ENCODE measurements around the gene NSFL1C. TPM values are rescaled to one million over a fixed set of nuclear protein-coding genes. Genes with fewer than 3 reads are reported as not detected.

The NSFL1C gene
- polyA plus RNA-seq, 1 of the 3 experiments (the other 2 are of a cell fraction): 45.9 TPM

DNA sequence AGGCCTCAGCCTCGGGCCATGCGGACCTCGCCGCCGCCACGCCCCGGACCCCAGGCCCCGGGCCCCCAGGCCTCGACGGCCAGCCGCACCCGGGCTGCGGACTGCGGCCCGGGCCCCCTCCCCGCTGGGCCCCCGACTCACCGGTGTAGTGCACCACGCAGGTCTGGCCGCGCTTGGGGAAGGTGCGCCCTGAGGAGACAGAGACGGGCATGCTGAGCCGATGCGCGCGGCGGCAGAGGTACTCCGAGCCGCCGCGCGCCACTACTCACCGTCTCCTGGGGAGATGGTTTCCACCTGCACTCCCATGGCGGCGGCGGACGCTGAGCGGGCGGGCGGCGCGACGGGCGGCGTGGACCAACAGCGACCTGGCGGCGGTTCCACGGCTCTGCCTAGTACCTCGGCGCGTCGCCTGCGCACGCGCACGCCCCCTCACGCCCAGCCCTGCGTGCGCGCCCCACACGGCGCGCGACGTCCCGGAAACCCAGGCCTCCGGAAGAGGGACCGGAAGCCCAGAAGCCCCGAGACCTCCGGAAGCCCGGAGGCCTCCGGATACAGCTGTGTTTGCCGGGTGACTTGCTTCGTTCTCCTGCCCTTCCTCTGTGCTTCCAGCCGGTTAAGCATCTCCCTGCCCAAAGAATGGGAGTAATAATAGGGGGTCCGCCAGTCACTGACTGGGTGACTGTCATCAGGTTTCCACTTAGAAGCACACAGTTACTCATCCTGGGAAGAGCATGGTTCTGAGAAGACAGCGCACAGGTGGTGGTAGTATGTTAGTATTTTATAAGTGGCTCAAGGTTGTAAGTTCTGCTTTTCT is 73.7 kb downstream of the NSFL1C start, which contains the start of gene FKBP1A (continued):
- TF ChIP-seq, protein P1, sequence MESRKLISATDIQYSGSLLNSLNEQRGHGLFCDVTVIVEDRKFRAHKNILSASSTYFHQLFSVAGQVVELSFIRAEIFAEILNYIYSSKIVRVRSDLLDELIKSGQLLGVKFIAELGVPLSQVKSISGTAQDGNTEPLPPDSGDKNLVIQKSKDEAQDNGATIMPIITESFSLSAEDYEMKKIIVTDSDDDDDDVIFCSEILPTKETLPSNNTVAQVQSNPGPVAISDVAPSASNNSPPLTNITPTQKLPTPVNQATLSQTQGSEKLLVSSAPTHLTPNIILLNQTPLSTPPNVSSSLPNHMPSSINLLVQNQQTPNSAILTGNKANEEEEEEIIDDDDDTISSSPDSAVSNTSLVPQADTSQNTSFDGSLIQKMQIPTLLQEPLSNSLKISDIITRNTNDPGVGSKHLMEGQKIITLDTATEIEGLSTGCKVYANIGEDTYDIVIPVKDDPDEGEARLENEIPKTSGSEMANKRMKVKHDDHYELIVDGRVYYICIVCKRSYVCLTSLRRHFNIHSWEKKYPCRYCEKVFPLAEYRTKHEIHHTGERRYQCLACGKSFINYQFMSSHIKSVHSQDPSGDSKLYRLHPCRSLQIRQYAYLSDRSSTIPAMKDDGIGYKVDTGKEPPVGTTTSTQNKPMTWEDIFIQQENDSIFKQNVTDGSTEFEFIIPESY (IDR thresholded peaks at IDR 0.05; ENCODE audit: borderline replicate concordance, low read depth): no peak
- TF ChIP-seq CHD2 (IDR thresholded peaks at IDR 0.05; ENCODE audit: low read length, partially characterized antibody): peak; percentile 71
- peak; percentile 95 for TF ChIP-seq GABPA (IDR thresholded peaks at IDR 0.05; ENCODE audit: low read depth)
- peak; percentile 98 for TF ChIP-seq ELF1 (IDR thresholded peaks at IDR 0.05)
- peak; percentile 86; the same call in 1 of the 2 replicates for TF ChIP-seq SIN3A (IDR thresholded peaks at IDR 0.05; ENCODE audit: borderline replicate concordance, low read depth, low read length)
- TF ChIP-seq RAD21 (IDR thresholded peaks at IDR 0.05; ENCODE audit: low read length): peak; percentile 5; the same call in 1 of the 2 replicates
- peak in 1 of 2 experiments; percentile 13; a peak in 1 of 4 replicates for TF ChIP-seq EP300 (IDR thresholded peaks at IDR 0.05; ENCODE audit: borderline replicate concordance in 1 of 2, low read depth in 1 of 2, low read length in 1 of 2)
- peak; percentile 88 for TF ChIP-seq MXI1 (IDR thresholded peaks at IDR 0.05; ENCODE audit: low read depth, low read length)
- 0 out of 2 replicates have a peak, but pooled peaks have one; percentile 31 for TF ChIP-seq RFX5 (IDR thresholded peaks at IDR 0.05; ENCODE audit: low read length)
- TF ChIP-seq YY1 (IDR thresholded peaks at IDR 0.05; ENCODE audit: low read depth): peak; percentile 56; the same call in 1 of the 2 replicates
- peak; percentile 93 for TF ChIP-seq POLR2AphosphoS5 (IDR thresholded peaks at IDR 0.05; ENCODE audit: low read depth, low read length)

DNA sequence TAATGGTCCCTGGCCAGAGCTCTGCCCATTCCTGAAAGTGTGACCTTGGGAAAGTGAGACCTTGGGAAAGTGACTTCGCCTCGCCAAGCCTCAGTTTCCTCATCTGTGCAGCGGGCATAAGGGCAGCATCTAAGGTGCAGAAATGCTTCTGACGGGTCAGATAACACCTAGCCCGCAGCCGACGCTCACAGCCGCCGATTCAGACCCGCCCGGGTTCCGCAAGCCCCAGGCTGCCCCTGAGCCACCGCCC is 74.3 kb downstream of the NSFL1C start:
- peaks cover 47% of the 10 kb centered on the region for H4K20me1 ChIP-seq (ENCODE audit: insufficient read depth)
- peak overlapping the region; percentile 99 for H3K4me2 ChIP-seq
- ChIA-PET CTCF (interaction anchor here (0.9 to 3.9 kb wide), 5 partner anchors 35 to 372 kb away, joined by 3 to 11 read pairs (median 4); partner anchors contain the start of gene NSFL1C), POLR2A (interaction anchor here (0.6 to 1.7 kb wide), 4 partner anchors 9 to 67 kb away, joined by 3 to 8 read pairs (median 6); no protein-coding TSS in a partner anchor)
- TF ChIP-seq, protein P2, sequence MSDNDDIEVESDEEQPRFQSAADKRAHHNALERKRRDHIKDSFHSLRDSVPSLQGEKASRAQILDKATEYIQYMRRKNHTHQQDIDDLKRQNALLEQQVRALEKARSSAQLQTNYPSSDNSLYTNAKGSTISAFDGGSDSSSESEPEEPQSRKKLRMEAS (IDR thresholded peaks at IDR 0.05; ENCODE audit: low read depth): 0 out of 2 replicates have a peak, but pooled peaks have one; percentile 24
- TF ChIP-seq NRF1 (IDR thresholded peaks at IDR 0.05; ENCODE audit: low read depth, low read length): no peak
- WGBS (ENCODE audit: low lambda C conversion rate): 0% methylated on average over 3 of the region's 13 CpGs
- peak overlapping the region; percentile 71 to 75; a peak in 2 of 4 replicates for H3K27ac ChIP-seq (ENCODE audit: low read depth in 2 of 2, low read length in 1 of 2)
- no peaks in the 10 kb centered on the region for H3K9me2 ChIP-seq
- H3F3A ChIP-seq (replicated peaks; ENCODE audit: insufficient read depth): no peaks in the 10 kb centered on the region
- H3K4me3 ChIP-seq (ENCODE audit: low read depth in 2 of 2, low read length in 1 of 2): peak overlapping the region; percentile 90 to 95
- DNase-seq: no peak
- peak overlapping the region; percentile 78 for H3K9ac ChIP-seq
- H3K79me2 ChIP-seq (ENCODE audit: insufficient read depth): peaks cover 56% of the 10 kb centered on the region
- peaks cover 20 to 41% of the 10 kb centered on the region in 2 experiments; a peak in 3 of 4 replicates for H3K4me1 ChIP-seq (ENCODE audit: control insufficient read depth in 1 of 2, insufficient read depth in 2 of 2, low read depth in 1 of 2, low read length in 1 of 2)
- H3K27me3 ChIP-seq (ENCODE audit: insufficient read depth): no peaks in the 10 kb centered on the region
- H2AFZ ChIP-seq (ENCODE audit: low read depth): no peak overlapping the region
- no peaks in the 10 kb centered on the region for H3K9me3 ChIP-seq
- peaks cover 0 to 9% of the 10 kb centered on the region in 2 experiments for H3K36me3 ChIP-seq (replicated peaks in 1 of 2; ENCODE audit: control insufficient read depth in 1 of 2, insufficient read depth in 2 of 2, low read length in 1 of 2)

Other genes with a start within 250 kb of the NSFL1C start
- 0.03 TPM in 1 of 2 replicates, not detected in the other for gene RAD21L1, start 240.8 kb downstream of the NSFL1C start, polyA plus RNA-seq (2012; rRNA removed)
- 2.2 and 2.5 TPM in 2 replicates for gene SNPH, start 200.6 kb downstream of the NSFL1C start, polyA plus RNA-seq (2012; rRNA removed)
- 3.0 and 4.0 TPM in 2 replicates for gene SDCBP2, start 137.7 kb downstream of the NSFL1C start, polyA plus RNA-seq (2012; rRNA removed)
- gene FKBP1A, start 73.8 kb downstream of the NSFL1C start, polyA plus RNA-seq (2012; rRNA removed): 362 and 453 TPM in 2 replicates
- gene SIRPB2, start 24.6 kb upstream of the NSFL1C start, polyA plus RNA-seq (2012; rRNA removed): not detected in 2 replicates
- not detected in 2 replicates for gene SIRPD, start 90.9 kb upstream of the NSFL1C start, polyA plus RNA-seq (2012; rRNA removed)
- 0.19 and 0.53 TPM in 2 replicates for gene SIRPB1, start 153.2 kb upstream of the NSFL1C start, polyA plus RNA-seq (2012; rRNA removed)
- not detected in 2 replicates for gene SIRPG, start 190.9 kb upstream of the NSFL1C start, polyA plus RNA-seq (2012; rRNA removed)